ENCODE data around the gene TBC1D23. TPM values are rescaled to one million over a fixed set of nuclear protein-coding genes. Genes with fewer than 3 reads are reported as not detected.

Gene TBC1D23
- total and polyA plus RNA-seq, 8 donors: 10.9 to 31.3 (median 20.5) TPM

GRCh38 chr3:100368441-100368840 is 107.6 kb downstream of the TBC1D23 start:
- no peak for TF ChIP-seq CTCF (IDR thresholded peaks at IDR 0.05)
- FAIRE-seq: no peak

GRCh38 chr3:100370756-100371155 is 110.0 kb downstream of the TBC1D23 start:
- peaks cover 0 to 20% (median 11%) of the 10 kb centered on the region in 3 donors for H3K36me3 ChIP-seq
- no peaks in the 10 kb centered on the region for H3K9me3 ChIP-seq
- H3K27ac ChIP-seq: no peak overlapping the region
- intact Hi-C loops (cut with DNase I): no loop called here
- H3K4me3 ChIP-seq: no peak overlapping the region
- WGBS, 2 donors: 93 to 96% methylated on average over 1 of the region's 1 CpG
- FAIRE-seq (no peak), DNase-seq (no peak), ATAC-seq (no peak)
- no peaks in the 10 kb centered on the region for H3K4me1 ChIP-seq
- H3K27me3 ChIP-seq: no peaks in the 10 kb centered on the region
- TF ChIP-seq CTCF (IDR thresholded peaks at IDR 0.05): no peak

More at GRCh38 chr3:100368441-100368840, 107.6 kb downstream of the TBC1D23 start:
- H3K36me3 ChIP-seq: peaks cover 0 to 20% (median 16%) of the 10 kb centered on the region in 3 donors
- no peak for DNase-seq
- no peak overlapping the region for H3K27ac ChIP-seq
- no peaks in the 10 kb centered on the region for H3K4me1 ChIP-seq
- 71 to 84% methylated on average over 8 of the region's 8 CpGs for WGBS, 2 donors
- H3K4me3 ChIP-seq: no peak overlapping the region
- no peaks in the 10 kb centered on the region for H3K9me3 ChIP-seq
- intact Hi-C loops (cut with DNase I): no loop called here
- no peaks in the 10 kb centered on the region for H3K27me3 ChIP-seq
- no peak for ATAC-seq

- no peaks in the 10 kb centered on the region for H3K4me1 ChIP-seq
- ATAC-seq: no peak
- intact Hi-C loops (cut with DNase I): no loop called here
- H3K27ac ChIP-seq: no peak overlapping the region
- H3K4me3 ChIP-seq: no peak overlapping the region
- DNase-seq: no peak
- TF ChIP-seq CTCF (IDR thresholded peaks at IDR 0.05): no peak
- FAIRE-seq: no peak
- no peaks in the 10 kb centered on the region for H3K9me3 ChIP-seq
- H3K36me3 ChIP-seq: peaks cover 0 to 24% (median 15%) of the 10 kb centered on the region in 3 donors
- no peaks in the 10 kb centered on the region for H3K27me3 ChIP-seq
Observed at GRCh38 chr3:100374521-100374920, 113.7 kb downstream of the TBC1D23 start.

Other genes starting within 250 kb of the TBC1D23 start
- gene FILIP1L, start 146.5 kb upstream of the TBC1D23 start, total RNA-seq: 10 to 100 TPM; 12.5 to 37.7 (median 15.8) TPM
- gene FILIP1L, start 146.5 kb upstream of the TBC1D23 start, polyA plus RNA-seq: 10 to 100 TPM; 13.6 to 19.0 TPM
- gene NIT2, start 73.8 kb downstream of the TBC1D23 start, total RNA-seq: 10 to 100 TPM; 14.2 to 23.4 (median 17.2) TPM
- 10 to 100 TPM; 19.6 to 38.6 TPM for gene NIT2, start 73.8 kb downstream of the TBC1D23 start, polyA plus RNA-seq
- gene TOMM70, start 140.1 kb downstream of the TBC1D23 start, total RNA-seq: 10 to 100 TPM; 16.5 to 26.3 (median 18.4) TPM
- gene TOMM70, start 140.1 kb downstream of the TBC1D23 start, polyA plus RNA-seq: 10 to 100 TPM in 1 of 2 donors, 1 to 10 TPM in 1; 8.4 to 13.1 TPM
- 1 to 10 TPM; 1.1 to 2.4 (median 1.5) TPM for gene LNP1, start 140.5 kb downstream of the TBC1D23 start, total RNA-seq
- 1 to 10 TPM; 1.1 to 2.3 TPM for gene LNP1, start 140.5 kb downstream of the TBC1D23 start, polyA plus RNA-seq
- 10 to 100 TPM in 2 of 6 donors, 1 to 10 TPM in 4; 5.0 to 15.1 (median 8.8) TPM for gene TMEM45A, start 231.6 kb downstream of the TBC1D23 start, total RNA-seq
- gene TMEM45A, start 231.6 kb downstream of the TBC1D23 start, polyA plus RNA-seq: 1 to 10 TPM; 4.2 to 9.3 TPM